Left renal pelvis (tissue), 4 donors: Measurements from ENCODE around the gene FNDC3B. TPM values are rescaled to one million over a fixed set of nuclear protein-coding genes. Genes with fewer than 3 reads are reported as not detected.

Experiments used
- DNase-seq, 4 donors: peaks; one replicate each; pipeline ENCODE4 v3.0.0-alpha.2; 2013; ENCODE audit warnings: low read depth in 4 of 4, low spot score in 3 of 4
- polyA plus RNA-seq, 4 donors: library from polyadenylated mRNA; unstranded; fragments of 120-200 nt; gene quantifications; one replicate each; pipeline ENCODE4 v1.2.1, GENCODE V29; 2013; ENCODE audit not compliant: insufficient read length in 4 of 4

Gene FNDC3B
- polyA plus RNA-seq, 4 donors, result 53.4 to 72.8 (median 68.4) TPM

GRCh38 chr3:172111163-172111562 lies 71.8 kb downstream of the FNDC3B start:
- DNase-seq, result no peak

- DNase-seq, result no peak
These were observed 72.8 kb downstream of the FNDC3B start for GRCh38 chr3:172112078-172112733.

GRCh38 chr3:172112734-172113120 lies 73.3 kb downstream of the FNDC3B start:
- DNase-seq, result no peak

GRCh38 chr3:172113710-172114109 lies 74.3 kb downstream of the FNDC3B start:
- no peak for DNase-seq

GRCh38 chr3:172115059-172115458 lies 75.7 kb downstream of the FNDC3B start:
- DNase-seq, result no peak

GRCh38 chr3:172115787-172116186 lies 76.4 kb downstream of the FNDC3B start:
- DNase-seq, result no peak

- DNase-seq, result no peak
These were observed 78.6 kb downstream of the FNDC3B start for GRCh38 chr3:172118019-172118418.

- no peak for DNase-seq
These were observed 80.0 kb downstream of the FNDC3B start for GRCh38 chr3:172119266-172119969.

GRCh38 chr3:172120912-172121311 lies 81.5 kb downstream of the FNDC3B start:
- no peak for DNase-seq

GRCh38 chr3:172121981-172122380 lies 82.6 kb downstream of the FNDC3B start:
- no peak for DNase-seq

GRCh38 chr3:172124271-172124670 lies 84.9 kb downstream of the FNDC3B start:
- DNase-seq, result no peak

- DNase-seq, result no peak
These were observed 85.7 kb downstream of the FNDC3B start for GRCh38 chr3:172125053-172125452.

GRCh38 chr3:172125963-172126457 lies 86.6 kb downstream of the FNDC3B start:
- peak in 3 of 4 donors; percentile 53 to 61 (median 55) for DNase-seq

- no peak for DNase-seq
These were observed 87.4 kb downstream of the FNDC3B start for GRCh38 chr3:172126741-172127140.

- DNase-seq, result no peak
These were observed 87.8 kb downstream of the FNDC3B start for GRCh38 chr3:172127141-172127540.

- DNase-seq, result no peak
These were observed 88.7 kb downstream of the FNDC3B start for GRCh38 chr3:172127929-172128580.

GRCh38 chr3:172128858-172129257 lies 89.5 kb downstream of the FNDC3B start:
- no peak for DNase-seq

- no peak for DNase-seq
These were observed 90.1 kb downstream of the FNDC3B start for GRCh38 chr3:172129498-172129849.

GRCh38 chr3:172129850-172130716 lies 90.7 kb downstream of the FNDC3B start:
- DNase-seq, result no peak

- DNase-seq, result no peak
These were observed 91.3 kb downstream of the FNDC3B start for GRCh38 chr3:172130717-172131050.

- DNase-seq, result no peak
These were observed 92.4 kb downstream of the FNDC3B start for GRCh38 chr3:172131746-172132145.
